ENCODE results near the gene GTPBP4. TPM values are rescaled to one million over a fixed set of nuclear protein-coding genes. Genes with fewer than 3 reads are reported as not detected.

Gene GTPBP4
- total RNA-seq, 1 experiment from 2014 or later = 111 TPM

DNA sequence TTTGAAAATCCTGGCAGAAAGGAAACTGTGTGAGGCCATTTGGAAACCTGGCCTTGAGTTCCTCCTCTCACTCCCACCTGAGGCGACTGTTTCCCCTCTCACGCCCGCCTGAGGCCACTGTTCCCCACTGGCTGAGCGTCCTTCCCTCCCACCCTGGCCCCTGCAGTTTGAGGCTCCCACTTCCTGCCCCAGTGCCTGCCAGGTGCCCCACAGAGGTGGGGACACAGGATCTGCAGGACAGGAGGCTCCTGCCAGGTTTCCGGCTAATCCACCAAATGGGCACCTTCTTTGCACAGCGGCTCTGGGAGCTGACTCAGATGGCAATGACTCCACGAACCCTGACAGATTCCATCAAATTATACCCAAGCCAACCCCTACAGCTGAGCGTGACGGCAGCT lies 32.4 kb upstream of the GTPBP4 start:
- no TSS peak for BruUV-seq (replicated peaks)
- POLR2A ChIA-PET = no interaction called here

More for the DNA sequence above, 32.4 kb upstream of the GTPBP4 start:
- RAD21 ChIA-PET (ENCODE audit: low non-redundant PET in 1 of 2, low total read pairs in 2 of 2, uncharacterized antibody in 2 of 2, unreplicated experiment in 2 of 2) = no interaction called here
- no peak for ATAC-seq
- H3K27me3 ChIP-seq (ENCODE audit: insufficient read depth, low read length) = peaks cover 22% of the 10 kb centered on the region; the same call in 1 of the 2 replicates
- no peaks in the 10 kb centered on the region for H3K9me2 ChIP-seq (ENCODE audit: insufficient read depth)
- no peak overlapping the region for H2AFZ ChIP-seq (ENCODE audit: low read depth, low read length, poor library complexity, severe bottlenecking)
- CTCF ChIA-PET = no interaction called here
- H3K4me3 ChIP-seq (replicated peaks in 1 of 2; ENCODE audit: low read depth in 1 of 2, low read length in 2 of 2) = no peak overlapping the region
- no peak overlapping the region for H3K27ac ChIP-seq (ENCODE audit: low read depth, low read length)
- intact Hi-C loops (cut with micrococcal nuclease) = no loop called here
- no peak overlapping the region for H3K4me2 ChIP-seq (ENCODE audit: low read length)
- no peak for DNase-seq (ENCODE audit: low read depth, low spot score)
- H3K79me2 ChIP-seq (ENCODE audit: insufficient read depth, low read length) = no peaks in the 10 kb centered on the region
- TF ChIP-seq EGR1 (IDR thresholded peaks at IDR 0.05; ENCODE audit: low read depth) (no peak), SRF (IDR thresholded peaks at IDR 0.05; ENCODE audit: low read depth) (no peak), ZFX (IDR thresholded peaks at IDR 0.05) (no peak), ZNF274 (IDR thresholded peaks at IDR 0.05; ENCODE audit: low read depth, low read length) (no peak), CBX3 (IDR thresholded peaks at IDR 0.05; ENCODE audit: low read depth) (no peak), SP1 (IDR thresholded peaks at IDR 0.05; ENCODE audit: low read depth) (no peak), JUND (IDR thresholded peaks at IDR 0.05) (no peak)
- TF ChIP-seq, protein P1, sequence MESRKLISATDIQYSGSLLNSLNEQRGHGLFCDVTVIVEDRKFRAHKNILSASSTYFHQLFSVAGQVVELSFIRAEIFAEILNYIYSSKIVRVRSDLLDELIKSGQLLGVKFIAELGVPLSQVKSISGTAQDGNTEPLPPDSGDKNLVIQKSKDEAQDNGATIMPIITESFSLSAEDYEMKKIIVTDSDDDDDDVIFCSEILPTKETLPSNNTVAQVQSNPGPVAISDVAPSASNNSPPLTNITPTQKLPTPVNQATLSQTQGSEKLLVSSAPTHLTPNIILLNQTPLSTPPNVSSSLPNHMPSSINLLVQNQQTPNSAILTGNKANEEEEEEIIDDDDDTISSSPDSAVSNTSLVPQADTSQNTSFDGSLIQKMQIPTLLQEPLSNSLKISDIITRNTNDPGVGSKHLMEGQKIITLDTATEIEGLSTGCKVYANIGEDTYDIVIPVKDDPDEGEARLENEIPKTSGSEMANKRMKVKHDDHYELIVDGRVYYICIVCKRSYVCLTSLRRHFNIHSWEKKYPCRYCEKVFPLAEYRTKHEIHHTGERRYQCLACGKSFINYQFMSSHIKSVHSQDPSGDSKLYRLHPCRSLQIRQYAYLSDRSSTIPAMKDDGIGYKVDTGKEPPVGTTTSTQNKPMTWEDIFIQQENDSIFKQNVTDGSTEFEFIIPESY (IDR thresholded peaks at IDR 0.05; ENCODE audit: extremely low read depth, insufficient replicate concordance, low read length) = no peak
- TF ChIP-seq, protein P2, sequence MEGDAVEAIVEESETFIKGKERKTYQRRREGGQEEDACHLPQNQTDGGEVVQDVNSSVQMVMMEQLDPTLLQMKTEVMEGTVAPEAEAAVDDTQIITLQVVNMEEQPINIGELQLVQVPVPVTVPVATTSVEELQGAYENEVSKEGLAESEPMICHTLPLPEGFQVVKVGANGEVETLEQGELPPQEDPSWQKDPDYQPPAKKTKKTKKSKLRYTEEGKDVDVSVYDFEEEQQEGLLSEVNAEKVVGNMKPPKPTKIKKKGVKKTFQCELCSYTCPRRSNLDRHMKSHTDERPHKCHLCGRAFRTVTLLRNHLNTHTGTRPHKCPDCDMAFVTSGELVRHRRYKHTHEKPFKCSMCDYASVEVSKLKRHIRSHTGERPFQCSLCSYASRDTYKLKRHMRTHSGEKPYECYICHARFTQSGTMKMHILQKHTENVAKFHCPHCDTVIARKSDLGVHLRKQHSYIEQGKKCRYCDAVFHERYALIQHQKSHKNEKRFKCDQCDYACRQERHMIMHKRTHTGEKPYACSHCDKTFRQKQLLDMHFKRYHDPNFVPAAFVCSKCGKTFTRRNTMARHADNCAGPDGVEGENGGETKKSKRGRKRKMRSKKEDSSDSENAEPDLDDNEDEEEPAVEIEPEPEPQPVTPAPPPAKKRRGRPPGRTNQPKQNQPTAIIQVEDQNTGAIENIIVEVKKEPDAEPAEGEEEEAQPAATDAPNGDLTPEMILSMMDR (IDR thresholded peaks at IDR 0.05 in 2 of 3, conservative IDR thresholded peaks at IDR 0.05 in 1 of 3; ENCODE audit: borderline replicate concordance in 1 of 3, insufficient read depth in 1 of 3, low read depth in 2 of 3, low read length in 2 of 3) = no peak
- no peaks in the 10 kb centered on the region for H3K4me1 ChIP-seq (ENCODE audit: control insufficient read depth in 1 of 2, insufficient read depth in 2 of 2, low read length in 2 of 2)
- no peaks in the 10 kb centered on the region for H4K20me1 ChIP-seq (ENCODE audit: insufficient read depth)
- no peak overlapping the region for H3K9ac ChIP-seq (ENCODE audit: low read length)
- no peaks in the 10 kb centered on the region for H3K36me3 ChIP-seq (ENCODE audit: control insufficient read depth in 1 of 2, insufficient read depth in 2 of 2, low read length in 2 of 2)
- H3K9me3 ChIP-seq (ENCODE audit: control insufficient read depth in 1 of 2, insufficient read depth in 1 of 2, low read depth in 1 of 2, low read length in 2 of 2) = no peaks in the 10 kb centered on the region
